GM21423 (cell line): Measurements from ENCODE around the gene ANKRD50.

Experiments used
- ATAC-seq: cut with Tn5 transposase; IDR thresholded peaks from one replicate; pipeline ENCODE4 v1.9.1; 2021; ENCODE audit warnings: mild to moderate bottlenecking, moderate library complexity; ENCODE audit not compliant: unreplicated experiment

The ANKRD50 gene

DNA sequence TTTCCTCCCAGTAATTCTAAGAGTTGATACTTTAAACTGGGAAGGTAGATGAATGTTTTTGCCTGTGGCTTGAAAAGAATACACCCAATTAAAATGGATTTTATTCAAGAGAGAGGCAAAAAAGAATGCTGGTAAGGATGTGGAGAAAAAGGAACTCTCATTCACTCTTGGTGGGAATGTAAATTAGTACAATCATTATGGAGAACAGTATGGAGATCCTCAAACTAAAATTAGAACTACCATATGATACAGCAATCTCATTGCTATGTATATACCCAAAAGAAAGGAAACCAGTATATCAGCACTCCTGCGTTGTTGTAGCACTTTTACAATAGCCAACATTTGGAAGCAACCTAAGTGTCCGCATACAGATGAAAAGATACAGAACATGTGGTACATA lies 75.2 kb downstream of the ANKRD50 start:
- no peak for ATAC-seq

DNA sequence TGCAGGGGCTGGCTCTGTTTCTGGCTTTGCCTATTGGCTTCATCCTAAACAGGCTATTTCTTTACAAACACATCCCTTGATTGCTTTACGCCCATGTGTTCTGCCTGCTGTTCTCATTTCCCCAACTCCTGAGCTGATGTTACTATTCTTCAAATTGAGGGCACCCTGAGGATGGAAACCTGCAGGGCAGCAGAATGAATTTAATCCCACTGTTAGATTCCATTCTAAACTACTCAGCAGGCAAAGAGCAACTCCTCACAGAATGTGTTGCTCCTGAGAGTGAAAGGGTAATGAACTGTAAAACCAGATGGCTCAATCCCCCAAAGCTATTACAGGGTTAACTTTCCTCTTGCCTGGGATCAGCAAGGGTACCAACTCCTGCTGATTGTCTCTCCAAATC lies 75.7 kb downstream of the ANKRD50 start:
- no peak for ATAC-seq

DNA sequence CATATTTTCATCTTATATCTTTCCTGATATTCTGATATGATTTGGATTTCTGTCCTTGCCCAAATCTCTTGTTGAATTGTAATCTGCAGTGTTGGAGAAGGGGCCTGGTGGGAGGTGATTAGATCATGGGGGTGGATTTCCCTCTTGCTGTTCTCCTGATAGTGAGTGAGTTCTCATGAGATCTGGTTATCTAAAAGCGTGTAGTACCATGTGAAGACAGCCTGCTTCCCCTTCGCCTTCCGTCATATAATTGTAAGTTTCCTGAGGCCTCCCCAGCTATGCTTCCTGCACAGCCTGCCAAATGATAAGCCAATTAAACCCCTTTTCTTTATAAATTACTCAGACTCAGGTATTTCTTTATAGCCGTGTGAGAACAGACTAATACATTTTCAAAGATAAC lies 77.2 kb downstream of the ANKRD50 start:
- no peak for ATAC-seq

DNA sequence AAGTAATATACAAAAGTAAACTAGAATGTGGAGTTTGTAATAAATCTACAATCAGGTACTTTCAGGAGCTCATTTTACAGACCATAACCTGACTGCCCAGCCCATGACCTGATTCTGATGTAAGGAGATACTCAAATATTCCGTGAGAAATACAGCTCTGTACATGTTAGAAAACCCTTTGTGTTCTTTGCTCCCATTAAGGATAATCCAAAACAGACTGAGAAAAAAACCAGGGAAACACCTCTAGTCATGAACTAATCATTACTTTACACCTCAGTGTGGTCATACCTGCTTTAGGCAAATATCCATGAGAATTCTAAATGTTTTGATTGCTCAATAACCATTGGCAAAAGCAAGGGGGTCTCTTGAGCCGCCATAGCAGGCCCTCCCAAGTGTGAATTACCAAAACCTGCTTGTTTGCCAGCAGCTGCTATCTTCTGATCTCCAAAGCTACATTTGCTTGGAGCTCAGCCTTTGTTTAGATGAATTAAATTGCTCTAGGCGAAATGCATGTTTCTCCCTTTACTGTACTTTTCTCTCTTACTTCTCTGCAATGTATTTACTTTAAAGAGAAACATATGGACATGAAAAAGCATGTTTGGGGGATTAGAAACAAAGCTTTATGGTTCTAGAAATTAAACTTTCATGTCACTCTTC lies 79.1 kb downstream of the ANKRD50 start:
- no peak for ATAC-seq

DNA sequence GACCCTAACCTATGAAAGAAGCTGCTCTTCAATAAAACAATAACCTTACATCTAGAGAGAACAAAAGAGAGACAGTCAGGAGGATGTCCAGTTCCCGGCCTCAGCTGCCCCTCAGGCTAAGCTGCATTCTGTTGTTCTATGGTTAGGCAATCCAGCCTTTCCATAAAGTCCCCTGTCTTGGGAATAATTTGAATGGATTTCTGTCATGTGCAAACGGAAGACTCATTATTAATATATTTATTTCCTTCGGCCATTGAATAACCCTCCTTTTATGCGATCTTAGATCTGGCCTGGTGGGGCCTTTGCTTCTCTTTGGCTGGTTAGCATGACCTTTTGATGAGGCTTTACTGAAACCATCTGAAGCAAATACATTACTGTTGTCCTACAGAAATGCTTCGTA lies 80.1 kb downstream of the ANKRD50 start:
- ATAC-seq = no peak

DNA sequence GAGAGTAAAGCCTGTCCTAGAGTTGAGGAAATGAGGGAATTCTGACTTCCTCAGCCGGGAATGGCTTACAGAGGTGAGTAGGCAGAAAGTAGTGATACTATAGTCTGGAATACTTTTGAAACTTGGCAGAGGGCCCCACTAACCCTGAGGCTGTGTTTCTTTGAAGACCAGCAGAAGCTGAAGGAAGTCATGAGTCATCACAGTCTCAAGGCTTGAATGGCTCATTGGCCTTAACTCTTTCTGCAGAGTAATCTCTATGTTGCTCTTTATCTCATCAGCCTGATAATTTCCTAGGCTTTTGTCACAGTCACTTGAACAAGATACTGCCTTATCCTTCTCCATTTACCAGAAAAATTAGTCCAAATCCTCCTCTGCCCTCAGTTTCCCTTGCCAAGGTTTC lies 80.8 kb downstream of the ANKRD50 start:
- ATAC-seq = peak; percentile 78

DNA sequence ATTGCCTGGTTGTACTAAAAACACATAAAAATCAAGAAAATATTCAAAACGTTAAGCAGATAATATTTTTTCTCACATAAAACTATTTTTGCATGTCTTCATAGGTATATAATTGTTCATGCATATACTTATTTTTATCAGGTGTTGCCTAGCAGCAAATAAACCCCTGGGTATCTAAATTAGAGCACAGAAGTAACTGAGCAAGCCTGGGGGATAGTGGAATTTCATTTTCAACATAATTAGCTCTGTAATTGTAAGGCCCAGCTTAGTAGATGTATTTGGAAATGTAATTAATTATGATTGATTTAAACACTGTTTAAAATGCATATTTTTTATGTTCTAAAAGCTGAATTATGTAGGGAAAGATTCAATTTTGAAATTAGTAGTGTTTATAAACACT lies 82.9 kb downstream of the ANKRD50 start:
- no peak for ATAC-seq
